GM12878 (cell line): ENCODE data around the gene GPR78. TPM values are rescaled to one million over a fixed set of nuclear protein-coding genes. Genes with fewer than 3 reads are reported as not detected.

Experiments
- CBFB ChIP-seq: IDR thresholded peaks from 2 replicates; pipeline ENCODE4 v1.6.1; 2016; ENCODE audit warnings: antibody characterized with exemption, low read depth
- EGR1 ChIP-seq, 2 experiments: IDR thresholded peaks; 1 replicate in 1 of 2; 2 replicates in 1 of 2; pipeline ENCODE4 v1.6.1; 2011 to 2012; ENCODE audit warnings: low read depth in 2 of 2, low read length in 2 of 2, borderline replicate concordance in 1 of 2, mild to moderate bottlenecking in 1 of 2, moderate library complexity in 1 of 2
- FOXK2 ChIP-seq: fragments of 450-650 bp; IDR thresholded peaks from 2 replicates; pipeline ENCODE4 v1.6.1; 2017; ENCODE audit warnings: mild to moderate bottlenecking, moderate library complexity
- GABPA ChIP-seq: IDR thresholded peaks from 2 replicates; pipeline ENCODE4 v1.6.1; 2014; ENCODE audit warnings: antibody characterized with exemption, low read depth, mild to moderate bottlenecking, inconsistent platforms
- HSF1 ChIP-seq: fragments of 150-350 bp; IDR thresholded peaks from 2 replicates; pipeline ENCODE4 v1.6.1; 2014; ENCODE audit warnings: mild to moderate bottlenecking, low read depth, low read length
- JUNB ChIP-seq: IDR thresholded peaks from 2 replicates; pipeline ENCODE4 v1.6.1; 2016; ENCODE audit warnings: antibody characterized with exemption, mild to moderate bottlenecking
- MEF2A ChIP-seq: IDR thresholded peaks from 2 replicates; pipeline ENCODE4 v1.6.1; 2011; ENCODE audit warnings: low read depth, mild to moderate bottlenecking, low read length, moderate library complexity; ENCODE audit not compliant: insufficient read depth
- NR2C2 ChIP-seq: IDR thresholded peaks from 2 replicates; pipeline ENCODE4 v1.6.1; 2011; ENCODE audit warnings: borderline replicate concordance, low read depth; ENCODE audit not compliant: control insufficient read depth, insufficient read length
- RUNX3 ChIP-seq: IDR thresholded peaks from 2 replicates; pipeline ENCODE4 v1.6.1; 2012; ENCODE audit warnings: low read length, inconsistent platforms
- SMAD1 ChIP-seq: fragments of 450-650 bp; IDR thresholded peaks from 2 replicates; pipeline ENCODE4 v1.6.1; 2018; ENCODE audit warnings: mild to moderate bottlenecking, low read depth; ENCODE audit not compliant: partially characterized antibody
- TAF1 ChIP-seq: IDR thresholded peaks from 2 replicates; pipeline ENCODE4 v1.6.1; 2011; ENCODE audit warnings: mild to moderate bottlenecking, low read depth, low read length, borderline replicate concordance
- polyA plus RNA-seq, 11 experiments: library from polyadenylated mRNA; depleted of rRNA in 4 of 11; unstranded in 6 of 11; stranded (reverse) in 5 of 11; fragments of >200 nt; fragmentation: Nextera tagmentation in 4 of 11; fragmentation: Illumina TruSeq in 1 of 11; extraction: Ambion mirVana in 4 of 11; extraction: Trizol in 1 of 11; gene quantifications; 1 replicate in 1 of 11; 2 replicates in 10 of 11; pipeline versions ENCODE4 v1.2.1 to v1.2.3, GENCODE V29; 2011 to 2016; ENCODE audit warnings: inconsistent platforms in 2 of 11, missing spikeins in 2 of 11, low read depth in 1 of 11
- total RNA-seq, 4 experiments: library from RNA; depleted of rRNA in 3 of 4; stranded (reverse); fragments of >200 nt in 3 of 4; fragmentation: Illumina TruSeq in 1 of 4; extraction: Trizol in 1 of 4; gene quantifications; 2 replicates each; pipeline versions ENCODE4 v1.2.1 to v1.2.3, GENCODE V29; 2013 to 2021
- TF ChIP-seq, protein P1 (sequence below): fragments of 450-650 bp; IDR thresholded peaks from 2 replicates; pipeline ENCODE4 v1.6.1; 2018; ENCODE audit warnings: mild to moderate bottlenecking, low read depth, moderate library complexity; ENCODE audit not compliant: partially characterized antibody

The GPR78 gene
- total and polyA plus RNA-seq, 10 of the 15 experiments (the other 5 are each of a cell fraction or from before 2014, with no cell fraction given), result 0.03 TPM; not detected in 9

DNA sequence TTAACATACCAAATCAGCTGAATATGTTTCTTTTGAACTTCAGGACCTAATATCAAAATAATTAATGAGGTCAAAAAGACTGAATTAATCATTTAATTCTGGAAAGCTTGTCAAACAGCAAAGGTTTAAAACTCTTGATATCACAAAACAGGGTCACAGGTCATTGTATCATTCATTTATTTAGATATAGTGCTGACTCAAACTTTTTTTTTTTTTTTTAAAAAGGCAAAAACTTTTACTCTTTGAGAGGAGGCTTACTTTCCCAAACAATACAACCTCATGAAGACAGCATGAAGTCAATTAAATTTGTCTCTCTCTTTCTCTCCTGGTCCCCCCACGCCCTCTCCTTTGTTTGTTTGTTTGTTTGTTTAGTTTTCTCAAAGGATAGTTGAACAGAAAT lies 15.6 kb upstream of the GPR78 start (continued):
- no peak for TF ChIP-seq RUNX3
- no peak for TF ChIP-seq JUNB
- TF ChIP-seq TAF1, result no peak
- TF ChIP-seq GABPA, result no peak
- no peak for TF ChIP-seq MEF2A
- no peak for TF ChIP-seq CBFB
- no peak for TF ChIP-seq FOXK2
- TF ChIP-seq SMAD1, result no peak
- TF ChIP-seq, protein P1, sequence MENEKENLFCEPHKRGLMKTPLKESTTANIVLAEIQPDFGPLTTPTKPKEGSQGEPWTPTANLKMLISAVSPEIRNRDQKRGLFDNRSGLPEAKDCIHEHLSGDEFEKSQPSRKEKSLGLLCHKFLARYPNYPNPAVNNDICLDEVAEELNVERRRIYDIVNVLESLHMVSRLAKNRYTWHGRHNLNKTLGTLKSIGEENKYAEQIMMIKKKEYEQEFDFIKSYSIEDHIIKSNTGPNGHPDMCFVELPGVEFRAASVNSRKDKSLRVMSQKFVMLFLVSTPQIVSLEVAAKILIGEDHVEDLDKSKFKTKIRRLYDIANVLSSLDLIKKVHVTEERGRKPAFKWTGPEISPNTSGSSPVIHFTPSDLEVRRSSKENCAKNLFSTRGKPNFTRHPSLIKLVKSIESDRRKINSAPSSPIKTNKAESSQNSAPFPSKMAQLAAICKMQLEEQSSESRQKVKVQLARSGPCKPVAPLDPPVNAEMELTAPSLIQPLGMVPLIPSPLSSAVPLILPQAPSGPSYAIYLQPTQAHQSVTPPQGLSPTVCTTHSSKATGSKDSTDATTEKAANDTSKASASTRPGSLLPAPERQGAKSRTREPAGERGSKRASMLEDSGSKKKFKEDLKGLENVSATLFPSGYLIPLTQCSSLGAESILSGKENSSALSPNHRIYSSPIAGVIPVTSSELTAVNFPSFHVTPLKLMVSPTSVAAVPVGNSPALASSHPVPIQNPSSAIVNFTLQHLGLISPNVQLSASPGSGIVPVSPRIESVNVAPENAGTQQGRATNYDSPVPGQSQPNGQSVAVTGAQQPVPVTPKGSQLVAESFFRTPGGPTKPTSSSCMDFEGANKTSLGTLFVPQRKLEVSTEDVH, result no peak
- no peak for TF ChIP-seq NR2C2
- no peak for TF ChIP-seq HSF1
- no peak for TF ChIP-seq EGR1 (IDR thresholded peaks at IDR 0.05; ENCODE audit: borderline replicate concordance in 1 of 2, low read depth in 2 of 2, low read length in 2 of 2)
- TF ChIP-seq, all 136 proteins: peak for 0
